Esophagus squamous epithelium (tissue), 5 donors: ENCODE data around the gene ACSL3. TPM values are rescaled to one million over a fixed set of nuclear protein-coding genes. Genes with fewer than 3 reads are reported as not detected.

Source experiments
- DNase-seq: peaks from one replicate; lab custom pipeline; 2025; lab: John Stamatoyannopoulos, UW
- H3K27ac ChIP-seq, 4 donors: fragments of 200-600 bp; sonication (generic); one replicate each; pipeline ENCODE4 v1.5.1; 2016 to 2019; ENCODE audit warnings: mild to moderate bottlenecking in 1 of 4
- H3K27me3 ChIP-seq, 4 donors: fragments of 200-600 bp; sonication (generic); 1 replicate in 3 of 4; 2 replicates in 1 of 4; pipeline versions ENCODE4 v1.5.1 to v1.6.0; 2017 to 2021; ENCODE audit warnings: antibody characterized with exemption in 1 of 4
- H3K36me3 ChIP-seq, 3 donors: fragments of 200-600 bp; sonication (generic); one replicate each; pipeline ENCODE4 v1.5.1; 2016 to 2019
- H3K4me1 ChIP-seq, 3 donors: fragments of 200-600 bp; sonication (generic); one replicate each; pipeline ENCODE4 v1.5.1; 2017 to 2019
- H3K4me3 ChIP-seq, 4 donors: fragments of 200-600 bp; sonication (generic); 1 replicate in 3 of 4; 2 replicates in 1 of 4; pipeline ENCODE4 v1.5.1; 2016 to 2019; ENCODE audit warnings: mild to moderate bottlenecking in 2 of 4, moderate library complexity in 1 of 4
- H3K9me3 ChIP-seq, 3 donors: fragments of 200-600 bp; sonication (generic); one replicate each; pipeline ENCODE4 v1.5.1; 2016 to 2019
- POLR2A ChIP-seq, 4 donors: fragments of 450-650 bp; IDR thresholded peaks; one replicate each; pipeline ENCODE4 v1.6.1; 2017; ENCODE audit warnings: antibody characterized with exemption in 4 of 4, mild to moderate bottlenecking in 4 of 4, moderate library complexity in 3 of 4
- WGBS, 2 donors: methylation state at CpG; one replicate each; pipeline ENCODE4 v1.1.5; 2018; 5-methylcytosine and 5-hydroxymethylcytosine counted together
- intact Hi-C: fragments of 100-400 bp; cut with DNase I; formaldehyde crosslinking; loops from one replicate; pipeline ENCODE4 v1.15.0; 2022
- total RNA-seq, 4 donors: library from RNA; depleted of rRNA; stranded (reverse); fragments of >200 nt; gene quantifications; one replicate each; pipeline ENCODE4 v1.1.0, GENCODE V29; 2016
- TF ChIP-seq, protein P1 (sequence below), 6 experiments: fragments of 450-650 bp in 4 of 6; fragments of 200-600 bp in 2 of 6; sonication (generic) in 2 of 6; IDR thresholded peaks; one replicate each; pipeline ENCODE4 v1.5.1; 2016 to 2019; ENCODE audit warnings: antibody characterized with exemption in 6 of 6, mild to moderate bottlenecking in 4 of 6, moderate library complexity in 4 of 6
- donor health status: DM: yes; HTN: yes; CAD: no.

The ACSL3 gene
- total RNA-seq, 4 donors from 2014 or later = 62.4 to 84.6 (median 76.6) TPM

DNA sequence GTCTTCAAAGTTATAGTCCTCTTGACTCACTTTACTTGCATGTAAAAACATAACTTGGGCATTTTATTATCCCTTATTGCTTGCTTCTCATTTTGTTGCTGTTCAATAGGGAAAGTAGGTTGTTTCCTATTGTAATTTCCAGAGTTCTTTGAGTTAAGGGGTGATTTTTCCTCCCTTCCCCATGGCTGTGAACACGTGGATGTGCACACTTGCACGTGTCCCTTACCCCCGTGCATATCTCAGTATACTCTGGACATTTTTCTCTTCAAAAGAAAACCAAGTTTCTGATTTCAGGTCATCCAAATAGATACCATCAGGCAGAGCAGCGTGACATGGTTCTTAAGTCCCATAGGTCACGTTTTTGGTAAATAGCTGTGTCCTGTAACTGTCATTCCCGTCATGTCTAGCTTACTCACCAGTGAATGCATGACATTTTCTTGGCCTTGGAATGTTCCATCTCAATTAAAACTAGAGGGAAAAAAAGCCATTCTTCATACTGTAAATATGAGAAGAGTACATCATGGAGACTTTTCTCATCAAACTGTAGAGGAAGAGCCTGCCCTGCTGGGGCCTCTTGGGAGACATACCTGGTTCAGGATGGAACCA, 107.8 kb downstream of the ACSL3 start:
- no peak overlapping the region for H3K4me3 ChIP-seq
- intact Hi-C loops = no loop called here
- TF ChIP-seq, protein P1, sequence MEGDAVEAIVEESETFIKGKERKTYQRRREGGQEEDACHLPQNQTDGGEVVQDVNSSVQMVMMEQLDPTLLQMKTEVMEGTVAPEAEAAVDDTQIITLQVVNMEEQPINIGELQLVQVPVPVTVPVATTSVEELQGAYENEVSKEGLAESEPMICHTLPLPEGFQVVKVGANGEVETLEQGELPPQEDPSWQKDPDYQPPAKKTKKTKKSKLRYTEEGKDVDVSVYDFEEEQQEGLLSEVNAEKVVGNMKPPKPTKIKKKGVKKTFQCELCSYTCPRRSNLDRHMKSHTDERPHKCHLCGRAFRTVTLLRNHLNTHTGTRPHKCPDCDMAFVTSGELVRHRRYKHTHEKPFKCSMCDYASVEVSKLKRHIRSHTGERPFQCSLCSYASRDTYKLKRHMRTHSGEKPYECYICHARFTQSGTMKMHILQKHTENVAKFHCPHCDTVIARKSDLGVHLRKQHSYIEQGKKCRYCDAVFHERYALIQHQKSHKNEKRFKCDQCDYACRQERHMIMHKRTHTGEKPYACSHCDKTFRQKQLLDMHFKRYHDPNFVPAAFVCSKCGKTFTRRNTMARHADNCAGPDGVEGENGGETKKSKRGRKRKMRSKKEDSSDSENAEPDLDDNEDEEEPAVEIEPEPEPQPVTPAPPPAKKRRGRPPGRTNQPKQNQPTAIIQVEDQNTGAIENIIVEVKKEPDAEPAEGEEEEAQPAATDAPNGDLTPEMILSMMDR (IDR thresholded peaks at IDR 0.05) = no peak
- TF ChIP-seq POLR2A (IDR thresholded peaks at IDR 0.05) = no peak
- no peaks in the 10 kb centered on the region for H3K9me3 ChIP-seq
- DNase-seq = no peak
- 70 to 76% methylated on average over 6 of the region's 6 CpGs for WGBS, 2 donors
- H3K27me3 ChIP-seq = no peaks in the 10 kb centered on the region
- no peaks in the 10 kb centered on the region for H3K36me3 ChIP-seq
- H3K4me1 ChIP-seq = no peaks in the 10 kb centered on the region
- H3K27ac ChIP-seq = no peak overlapping the region

- H3K9me3 ChIP-seq = no peaks in the 10 kb centered on the region
- no peak overlapping the region for H3K4me3 ChIP-seq
- 22 to 23% methylated on average over 3 of the region's 3 CpGs for WGBS, 2 donors
- no peak for DNase-seq
- intact Hi-C loops = no loop called here
- H3K4me1 ChIP-seq = no peaks in the 10 kb centered on the region
- no peaks in the 10 kb centered on the region for H3K27me3 ChIP-seq
- no peaks in the 10 kb centered on the region for H3K36me3 ChIP-seq
- H3K27ac ChIP-seq = no peak overlapping the region
- TF ChIP-seq, protein P1 (IDR thresholded peaks at IDR 0.05) = no peak
Measured at GRCh38 chr2:222969491-222969890, 108.7 kb downstream of the ACSL3 start.

DNA sequence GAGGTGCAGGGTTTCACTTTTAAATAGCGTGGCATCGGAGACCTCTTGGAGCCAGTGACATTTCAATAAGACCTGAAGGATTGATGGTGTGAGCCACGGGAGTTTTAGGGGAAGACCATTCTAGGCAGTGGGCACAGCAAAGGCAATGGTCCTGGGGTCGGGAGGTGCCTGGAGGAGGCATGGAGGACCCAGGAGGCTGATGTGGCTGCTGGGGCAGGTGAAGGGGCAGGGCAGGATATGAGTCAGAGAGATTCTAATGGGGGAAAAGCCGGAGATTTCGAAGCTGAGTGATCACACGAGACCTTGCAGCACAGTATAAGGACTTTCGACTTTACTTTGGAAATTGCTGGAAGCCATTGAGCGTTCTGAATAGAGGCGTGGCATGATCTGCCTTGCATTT, 111.6 kb downstream of the ACSL3 start:
- intact Hi-C loops = no loop called here

DNA sequence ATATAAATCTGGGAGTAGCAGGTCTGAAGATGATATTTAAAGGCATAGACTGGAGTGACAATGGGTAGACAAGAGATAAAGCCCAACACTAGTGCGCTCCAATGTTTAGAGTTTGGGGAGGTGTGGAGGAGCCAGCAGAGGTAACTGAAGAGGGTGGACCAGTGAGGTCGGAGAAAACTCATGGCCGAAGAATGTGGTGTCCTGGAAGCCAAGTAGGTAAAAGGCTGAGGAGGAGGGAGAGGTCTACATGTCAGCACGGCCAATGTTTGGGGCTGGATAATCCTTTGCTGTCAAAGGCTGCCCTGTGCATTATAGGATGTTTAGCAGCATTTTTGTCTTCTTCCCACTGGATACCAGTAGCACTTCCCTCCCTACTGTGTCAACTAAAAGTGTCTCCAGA, 112.4 kb downstream of the ACSL3 start:
- Histone ChIP-seq H3K4me3 (no peak overlapping the region), H3K4me1 (no peaks in the 10 kb centered on the region), H3K36me3 (no peaks in the 10 kb centered on the region), H3K9me3 (no peaks in the 10 kb centered on the region), H3K27ac (no peak overlapping the region), H3K27me3 (no peaks in the 10 kb centered on the region)
- no peak for DNase-seq
- TF ChIP-seq, protein P1 (IDR thresholded peaks at IDR 0.05) = no peak
- no peak for TF ChIP-seq POLR2A (IDR thresholded peaks at IDR 0.05)
- intact Hi-C loops = no loop called here
- 57 to 60% methylated on average over 4 of the region's 4 CpGs for WGBS, 2 donors

More for the DNA sequence above, 111.6 kb downstream of the ACSL3 start:
- Histone ChIP-seq H3K36me3 (no peaks in the 10 kb centered on the region), H3K27me3 (no peaks in the 10 kb centered on the region), H3K9me3 (no peaks in the 10 kb centered on the region), H3K4me3 (no peak overlapping the region), H3K27ac (no peak overlapping the region), H3K4me1 (no peaks in the 10 kb centered on the region)
- DNase-seq = no peak
- 63% methylated on average over 10 of the region's 10 CpGs for WGBS, 2 donors
- TF ChIP-seq, protein P1 (IDR thresholded peaks at IDR 0.05) = no peak
- TF ChIP-seq POLR2A (IDR thresholded peaks at IDR 0.05) = no peak

GRCh38 chr2:222973733-222974132, 112.9 kb downstream of the ACSL3 start:
- intact Hi-C loops = no loop called here
- Histone ChIP-seq H3K36me3 (no peaks in the 10 kb centered on the region), H3K4me3 (no peak overlapping the region), H3K27ac (no peak overlapping the region), H3K27me3 (no peaks in the 10 kb centered on the region), H3K4me1 (no peaks in the 10 kb centered on the region), H3K9me3 (no peaks in the 10 kb centered on the region)
- 93 to 96% methylated on average over 2 of the region's 2 CpGs for WGBS, 2 donors
- no peak for DNase-seq
- TF ChIP-seq POLR2A (IDR thresholded peaks at IDR 0.05) = no peak
- TF ChIP-seq, protein P1 (IDR thresholded peaks at IDR 0.05) = no peak
